Measurements from ENCODE around the gene UBA6. TPM values are rescaled to one million over a fixed set of nuclear protein-coding genes. Genes with fewer than 3 reads are reported as not detected.

Gene UBA6
- total and polyA plus RNA-seq, 9 of the 15 experiments (the other 6 are each of a cell fraction or from before 2014, with no cell fraction given): 22.9 to 139 (median 94.6) TPM

DNA sequence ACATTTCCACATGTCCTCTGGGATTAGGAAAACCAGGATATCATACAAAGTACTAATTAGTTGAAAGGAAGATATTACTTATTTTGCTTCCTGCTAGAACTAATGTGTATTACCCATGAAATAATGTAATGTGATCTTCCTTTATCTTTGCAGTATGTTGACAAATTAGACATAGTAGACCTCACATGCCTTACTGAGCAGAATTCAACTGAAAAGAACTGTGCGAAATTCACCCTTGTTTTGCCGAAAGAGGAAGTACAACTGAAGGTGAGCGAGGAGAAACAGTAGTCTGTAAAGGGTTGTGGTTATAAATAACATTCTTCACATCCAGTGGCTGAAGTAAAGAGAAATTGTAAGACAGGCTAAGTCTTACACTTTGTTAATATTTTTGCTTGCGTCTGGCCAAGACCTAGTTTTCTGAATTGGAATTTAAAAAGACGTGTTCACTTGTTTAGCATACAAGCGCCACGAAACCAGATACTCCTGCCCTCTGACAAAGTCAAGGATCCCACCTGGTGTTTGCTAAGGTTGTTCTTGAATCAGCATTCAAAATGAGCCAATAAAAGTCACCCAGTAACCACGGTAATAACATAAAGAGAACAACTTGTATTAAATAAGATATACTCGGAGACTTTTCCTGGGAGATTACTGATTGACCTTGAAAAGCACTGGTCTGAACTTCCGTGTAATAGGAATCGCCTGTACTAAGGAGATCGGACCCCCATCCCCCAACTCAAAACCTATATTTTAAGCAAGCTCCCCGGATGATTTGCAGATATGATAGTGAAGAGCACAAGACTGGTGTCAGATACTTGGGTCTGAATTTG lies 125.5 kb downstream of the UBA6 start (continued):
- TF ChIP-seq BCLAF1 (IDR thresholded peaks at IDR 0.05; ENCODE audit: borderline replicate concordance in 1 of 2, control insufficient read depth in 1 of 2, low read depth in 2 of 2, low read length in 1 of 2) (peak in 1 of 2 experiments; percentile 92; a peak in 1 of 4 replicates), POLR2B (IDR thresholded peaks at IDR 0.05; ENCODE audit: low read depth, partially characterized antibody) (peak; percentile 41), PCBP1 (IDR thresholded peaks at IDR 0.05; ENCODE audit: low read depth, low read length, poor library complexity, severe bottlenecking) (no peak), MEF2D (tag; conservative IDR thresholded peaks at IDR 0.05; ENCODE audit: low read depth) (peak; percentile 47; the same call in 1 of the 2 replicates), ZNF592 (IDR thresholded peaks at IDR 0.05) (peak; percentile 83), SRSF1 (IDR thresholded peaks at IDR 0.05; ENCODE audit: low read depth, low read length) (no peak), BACH1 (tag; IDR thresholded peaks at IDR 0.05) (0 out of 2 replicates have a peak, but pooled peaks have one; percentile 47), NR2F6 (CRISPR knock-in tag; IDR thresholded peaks at IDR 0.05) (no peak), NR2C2 (CRISPR knock-in tag; IDR thresholded peaks at IDR 0.05) (no peak), NR2C2 (tag; IDR thresholded peaks at IDR 0.05) (peak; percentile 45), BRD4 (IDR thresholded peaks at IDR 0.05) (peak; percentile 71; the same call in 1 of the 2 replicates)
- TF ChIP-seq, protein P1, sequence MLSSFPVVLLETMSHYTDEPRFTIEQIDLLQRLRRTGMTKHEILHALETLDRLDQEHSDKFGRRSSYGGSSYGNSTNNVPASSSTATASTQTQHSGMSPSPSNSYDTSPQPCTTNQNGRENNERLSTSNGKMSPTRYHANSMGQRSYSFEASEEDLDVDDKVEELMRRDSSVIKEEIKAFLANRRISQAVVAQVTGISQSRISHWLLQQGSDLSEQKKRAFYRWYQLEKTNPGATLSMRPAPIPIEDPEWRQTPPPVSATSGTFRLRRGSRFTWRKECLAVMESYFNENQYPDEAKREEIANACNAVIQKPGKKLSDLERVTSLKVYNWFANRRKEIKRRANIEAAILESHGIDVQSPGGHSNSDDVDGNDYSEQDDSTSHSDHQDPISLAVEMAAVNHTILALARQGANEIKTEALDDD (IDR thresholded peaks at IDR 0.05): peak; percentile 13; the same call in 1 of the 2 replicates
- TF ChIP-seq, protein P2, sequence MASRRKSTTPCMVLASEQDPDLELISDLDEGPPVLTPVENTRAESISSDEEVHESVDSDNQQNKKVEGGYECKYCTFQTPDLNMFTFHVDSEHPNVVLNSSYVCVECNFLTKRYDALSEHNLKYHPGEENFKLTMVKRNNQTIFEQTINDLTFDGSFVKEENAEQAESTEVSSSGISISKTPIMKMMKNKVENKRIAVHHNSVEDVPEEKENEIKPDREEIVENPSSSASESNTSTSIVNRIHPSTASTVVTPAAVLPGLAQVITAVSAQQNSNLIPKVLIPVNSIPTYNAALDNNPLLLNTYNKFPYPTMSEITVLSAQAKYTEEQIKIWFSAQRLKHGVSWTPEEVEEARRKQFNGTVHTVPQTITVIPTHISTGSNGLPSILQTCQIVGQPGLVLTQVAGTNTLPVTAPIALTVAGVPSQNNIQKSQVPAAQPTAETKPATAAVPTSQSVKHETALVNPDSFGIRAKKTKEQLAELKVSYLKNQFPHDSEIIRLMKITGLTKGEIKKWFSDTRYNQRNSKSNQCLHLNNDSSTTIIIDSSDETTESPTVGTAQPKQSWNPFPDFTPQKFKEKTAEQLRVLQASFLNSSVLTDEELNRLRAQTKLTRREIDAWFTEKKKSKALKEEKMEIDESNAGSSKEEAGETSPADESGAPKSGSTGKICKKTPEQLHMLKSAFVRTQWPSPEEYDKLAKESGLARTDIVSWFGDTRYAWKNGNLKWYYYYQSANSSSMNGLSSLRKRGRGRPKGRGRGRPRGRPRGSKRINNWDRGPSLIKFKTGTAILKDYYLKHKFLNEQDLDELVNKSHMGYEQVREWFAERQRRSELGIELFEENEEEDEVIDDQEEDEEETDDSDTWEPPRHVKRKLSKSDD (conservative IDR thresholded peaks at IDR 0.05; ENCODE audit: low read length): no peak
- TF ChIP-seq, protein P3, sequence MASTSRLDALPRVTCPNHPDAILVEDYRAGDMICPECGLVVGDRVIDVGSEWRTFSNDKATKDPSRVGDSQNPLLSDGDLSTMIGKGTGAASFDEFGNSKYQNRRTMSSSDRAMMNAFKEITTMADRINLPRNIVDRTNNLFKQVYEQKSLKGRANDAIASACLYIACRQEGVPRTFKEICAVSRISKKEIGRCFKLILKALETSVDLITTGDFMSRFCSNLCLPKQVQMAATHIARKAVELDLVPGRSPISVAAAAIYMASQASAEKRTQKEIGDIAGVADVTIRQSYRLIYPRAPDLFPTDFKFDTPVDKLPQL (IDR thresholded peaks at IDR 0.05; ENCODE audit: extremely low read depth, insufficient read length): peak; percentile 61

Measured in K562 (cell line).